NCI-H1048 (cell line): ENCODE data around the gene RBM39.
A peak's percentile ranks its signal among the peaks of the same experiment; 100 is the strongest.
"Not testable (repeated sequence)": the region's sequence is repeated elsewhere in the genome, so short reads cannot be mapped to it uniquely, and the experiment has no call there.

Experiments used
- DNase-seq: peaks from one replicate; lab custom pipeline; 2025; lab: John Stamatoyannopoulos, UW

RBM39 gene

DNA sequence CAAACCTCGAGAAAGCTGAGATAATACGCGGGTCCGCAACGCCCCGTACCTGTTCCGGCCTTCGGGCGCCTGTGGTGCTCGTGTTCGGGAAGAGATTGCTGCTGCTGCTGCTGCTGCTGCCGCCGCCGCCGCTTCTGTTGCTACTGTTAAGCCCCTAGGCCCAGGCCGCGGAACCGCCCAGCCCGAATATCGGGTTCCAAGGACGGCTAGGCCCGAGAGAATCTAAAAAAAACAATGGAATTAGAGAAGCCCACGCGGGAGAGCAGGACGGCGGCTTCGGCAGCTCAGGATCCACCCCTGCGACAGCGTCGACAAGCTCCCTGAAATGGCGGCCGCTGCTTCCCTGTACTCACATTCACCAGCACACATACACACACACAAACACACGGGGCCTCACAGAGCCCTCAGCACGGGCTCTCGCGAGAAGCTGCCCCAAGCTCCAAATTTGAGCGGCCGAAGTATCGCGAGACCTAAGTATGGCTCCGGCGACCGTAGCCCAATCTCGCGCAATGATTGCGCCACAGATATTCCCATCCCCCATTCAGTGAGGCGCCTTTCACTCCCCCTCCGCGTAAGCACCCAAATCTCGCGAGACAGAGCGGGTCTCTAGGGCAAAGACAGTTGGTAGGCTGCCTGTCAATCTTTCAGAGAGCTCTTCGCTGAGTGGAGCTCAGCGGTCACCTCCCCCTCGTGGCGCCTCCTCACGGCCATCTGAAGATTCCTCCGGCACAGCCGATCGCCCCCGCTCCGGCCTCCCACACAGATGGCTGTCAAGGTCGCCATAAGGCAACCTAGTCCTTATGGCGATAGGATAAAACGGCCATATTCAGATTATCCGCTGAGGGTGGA is at the start of gene RBM39:
RBM39 (minus strand) TSS at position 369 of the 849 bp plus-strand sequence. CDS start 1,386 bp downstream, outside the sequence.
- DNase-seq, result peak; percentile 100

DNA sequence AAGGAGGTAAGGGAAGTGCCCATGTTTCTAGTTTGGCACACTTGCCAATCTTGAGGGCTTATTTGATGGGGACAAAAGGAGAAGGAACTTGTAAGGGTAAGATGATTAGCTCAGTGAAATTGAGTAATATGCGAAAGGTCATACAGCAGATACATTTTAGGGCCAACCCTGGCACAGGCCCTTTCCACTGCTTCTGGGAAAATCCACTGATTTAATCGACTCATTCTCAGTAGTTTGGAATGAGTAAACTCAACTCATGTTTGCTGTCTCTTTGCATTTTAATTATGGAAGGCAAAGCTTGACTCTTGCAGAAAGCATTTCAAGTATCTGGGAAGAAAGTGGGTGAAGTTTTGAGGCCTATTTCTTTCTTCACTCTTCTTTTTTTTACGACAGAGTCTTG is 49.8 kb upstream of the RBM39 start:
- no peak for DNase-seq

- no peak for DNase-seq
Observed at GRCh38 chr20:35791097-35791496, 49.0 kb upstream of the RBM39 start.

DNA sequence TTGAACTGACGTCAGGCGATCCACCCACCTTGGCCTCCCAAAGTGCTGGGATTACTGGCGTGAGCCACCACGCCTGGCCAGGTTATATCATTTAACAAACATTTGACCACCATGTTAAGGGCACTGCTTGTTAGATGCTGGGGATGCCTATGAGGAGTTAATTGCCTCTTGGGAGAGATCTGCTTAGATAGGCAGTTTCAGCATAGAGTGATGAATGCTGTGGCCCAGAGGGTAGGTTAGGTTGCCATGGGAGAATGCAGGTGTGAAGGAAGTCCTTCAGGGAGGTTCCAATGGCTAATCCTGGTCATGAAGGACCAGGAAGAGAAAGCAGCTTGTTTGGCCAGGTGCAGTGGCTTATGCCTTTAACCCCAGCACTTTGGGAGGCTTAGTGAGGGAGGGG is 46.7 kb upstream of the RBM39 start:
- DNase-seq, result no peak

- not testable (repeated sequence) for DNase-seq
Observed at GRCh38 chr20:35785541-35785940, 43.5 kb upstream of the RBM39 start.

DNA sequence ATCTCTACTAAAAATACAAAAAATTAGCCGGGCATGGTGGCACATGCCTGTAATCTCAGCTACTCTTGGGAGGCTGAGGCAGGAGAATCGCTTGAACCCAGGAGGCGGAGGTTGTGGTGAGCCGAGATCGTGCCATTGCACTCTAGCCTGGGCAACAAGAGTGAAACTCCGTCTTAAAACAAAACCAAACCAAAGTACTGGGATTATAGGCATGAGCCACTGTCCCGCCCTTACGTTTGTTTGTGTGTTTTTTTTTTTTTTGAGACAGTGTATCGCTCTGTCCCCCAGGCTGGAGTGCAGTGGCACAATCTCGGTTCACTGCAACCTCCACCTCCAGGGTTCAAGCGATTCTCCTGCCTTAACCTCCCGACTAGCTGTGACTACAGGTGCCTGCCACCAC is 41.8 kb upstream of the RBM39 start:
- DNase-seq, result not testable (repeated sequence)

GRCh38 chr20:35776513-35777101 is 34.5 kb upstream of the RBM39 start:
- no peak for DNase-seq

- DNase-seq, result no peak
Observed at GRCh38 chr20:35774391-35774790, 32.3 kb upstream of the RBM39 start.

DNA sequence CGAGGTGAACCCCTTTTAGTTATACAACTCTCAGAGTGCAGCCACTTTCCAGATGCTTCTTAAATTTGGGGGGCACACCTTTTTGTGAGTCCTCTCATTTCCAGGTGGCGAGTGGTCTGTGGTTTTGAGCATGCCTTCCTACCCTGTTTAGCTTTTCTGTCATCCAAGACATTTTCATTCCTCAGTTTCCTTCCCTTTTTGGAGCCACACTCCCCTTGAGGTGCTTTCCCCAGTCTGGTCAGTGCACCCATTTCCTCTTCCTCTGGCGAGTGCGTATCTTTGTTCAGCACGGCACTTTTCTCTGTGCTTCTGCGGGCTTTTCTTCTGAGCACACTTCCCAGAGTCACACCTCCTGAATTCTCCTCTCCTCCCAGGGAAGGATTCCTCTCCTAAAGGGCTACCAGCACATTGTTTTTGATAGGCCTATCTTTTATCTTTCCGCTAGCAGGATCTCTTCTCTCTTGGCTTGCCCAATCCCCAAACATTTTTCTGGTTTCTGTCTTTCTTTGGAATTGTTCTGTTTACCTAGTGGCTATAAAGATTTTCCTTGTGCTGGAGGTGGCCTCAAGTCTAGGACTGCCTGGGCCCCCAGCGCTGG is 31.2 kb upstream of the RBM39 start:
- DNase-seq, result no peak

GRCh38 chr20:35772563-35773058 is 30.6 kb upstream of the RBM39 start:
- no peak for DNase-seq

DNA sequence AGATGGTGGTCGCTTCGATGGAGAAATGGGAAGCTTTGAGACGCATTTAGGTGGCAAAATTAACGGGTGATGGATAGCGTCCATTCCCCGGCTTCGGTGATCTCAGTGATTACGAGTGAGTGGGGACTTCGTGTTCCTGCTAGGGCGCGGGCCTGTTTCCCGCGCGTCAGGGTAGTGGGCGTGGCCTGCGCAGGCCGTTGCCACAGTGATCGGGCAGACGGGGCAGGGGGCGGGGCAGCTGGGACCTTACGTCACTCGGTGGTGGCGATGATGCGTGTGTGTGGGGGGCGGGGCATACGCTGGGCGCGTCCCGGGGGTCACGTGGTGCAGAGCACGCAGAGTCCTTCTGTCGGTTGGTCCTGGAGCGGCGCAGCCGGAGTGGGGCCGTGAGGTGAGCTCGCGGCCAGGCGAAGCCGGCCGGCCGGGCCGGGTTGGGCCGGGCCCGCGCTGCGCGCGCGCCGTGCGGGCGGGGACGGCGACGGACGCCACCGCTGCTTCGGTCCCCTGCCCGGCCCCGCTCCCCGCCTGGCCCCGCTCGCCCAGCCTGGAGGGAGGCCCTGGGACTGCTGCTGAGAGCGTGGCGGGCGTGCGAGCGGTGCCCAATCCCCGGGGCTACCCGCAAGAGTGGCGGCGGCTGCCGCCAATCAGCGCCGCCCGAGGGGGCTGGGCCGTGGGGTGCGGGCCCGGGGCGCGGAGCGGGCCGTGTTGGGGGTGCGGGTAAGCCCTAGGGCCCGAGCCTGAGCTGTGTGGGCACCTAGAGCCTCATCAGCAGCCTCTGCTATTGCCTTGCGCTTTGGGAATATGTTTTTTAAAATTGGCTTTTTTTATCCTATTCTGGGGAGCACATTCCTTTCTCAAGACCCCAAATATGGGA is 29.9 kb upstream of the RBM39 start, which contains the start of gene PHF20:
PHF20 (plus strand) TSS at position 327 of the 874 bp plus-strand sequence. CDS start 29,508 bp downstream, outside the sequence.
- peak; percentile 94 for DNase-seq

DNA sequence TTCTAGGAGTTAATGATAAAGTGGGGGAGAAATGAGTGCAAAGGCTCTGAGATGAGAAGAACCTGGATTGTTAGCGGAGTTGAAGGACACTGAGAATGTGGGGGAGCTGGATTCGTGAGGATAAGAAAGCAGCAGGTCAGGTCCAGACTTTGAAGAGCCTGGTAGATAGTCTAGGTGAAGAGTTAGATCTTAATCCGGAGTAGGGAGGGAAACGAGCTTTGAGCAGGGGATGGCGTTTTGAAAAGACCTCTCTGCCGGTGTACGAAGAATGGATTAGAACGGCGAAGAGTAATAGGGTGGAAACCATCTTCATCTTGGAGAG is 29.3 kb upstream of the RBM39 start:
- no peak for DNase-seq

- DNase-seq, result no peak
Observed at GRCh38 chr20:35768731-35769664, 26.9 kb upstream of the RBM39 start.

- DNase-seq, result no peak
Observed at GRCh38 chr20:35767683-35768481, 25.8 kb upstream of the RBM39 start.

- DNase-seq, result no peak
Observed at GRCh38 chr20:35766843-35767242, 24.8 kb upstream of the RBM39 start.

DNA sequence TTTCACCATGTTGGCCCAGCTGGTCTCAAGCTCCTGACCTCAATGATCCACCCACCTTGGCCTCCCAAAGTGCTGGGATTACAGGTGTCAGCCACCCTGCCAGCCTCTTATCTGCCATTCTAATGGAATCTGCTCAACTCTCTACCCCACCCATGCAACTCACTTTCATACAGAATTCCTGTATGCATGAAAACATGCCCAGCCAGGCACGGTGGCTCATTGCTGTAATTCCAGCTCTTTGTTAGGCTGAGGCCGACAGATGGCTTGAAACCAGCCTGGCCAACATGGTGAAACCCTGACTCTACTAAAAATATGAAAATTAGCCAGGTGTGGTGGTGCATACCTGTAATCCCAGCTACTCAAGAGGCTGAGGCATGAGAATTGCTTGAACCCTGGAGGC is 22.9 kb upstream of the RBM39 start:
- not testable (repeated sequence) for DNase-seq

GRCh38 chr20:35762461-35762860 is 20.4 kb upstream of the RBM39 start:
- no peak for DNase-seq

GRCh38 chr20:35761548-35761947 is 19.5 kb upstream of the RBM39 start:
- DNase-seq, result not testable (repeated sequence)

GRCh38 chr20:35757098-35757705 is 15.1 kb upstream of the RBM39 start:
- no peak for DNase-seq

DNA sequence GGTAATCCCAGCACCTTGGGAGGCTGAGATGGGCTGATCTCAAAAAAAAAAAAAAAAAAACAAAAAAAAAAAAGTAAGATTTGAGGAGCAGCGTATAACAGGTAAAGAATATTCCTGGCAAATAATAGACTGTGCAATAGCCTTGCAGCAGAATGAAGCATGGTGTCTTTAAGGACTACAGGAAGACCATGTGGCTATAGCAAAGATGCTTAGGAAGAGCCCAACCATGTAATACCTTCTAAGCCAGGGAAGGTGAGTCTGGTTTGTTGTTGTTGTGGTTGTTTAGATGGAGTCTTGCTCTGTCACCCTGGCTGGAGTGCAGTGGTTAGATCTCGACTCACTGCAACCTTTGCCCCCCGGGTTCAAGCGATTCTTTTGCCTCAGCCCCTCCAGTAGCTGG is 14.3 kb upstream of the RBM39 start:
- no peak for DNase-seq
